K562 (cell line): ENCODE measurements around the gene PFKFB2. TPM values are rescaled to one million over a fixed set of nuclear protein-coding genes. Genes with fewer than 3 reads are reported as not detected.
A peak's percentile ranks its signal among the peaks of the same experiment; 100 is the strongest.

Experiments used
- ESRRB ChIP-seq: fragments of 250-450 bp; sonication (Bioruptor Pico); IDR thresholded peaks from 2 replicates; pipeline ENCODE4 v1.5.0; 2020; ENCODE audit warnings: mild to moderate bottlenecking, moderate library complexity, borderline replicate concordance
- ETV6 ChIP-seq, 3 experiments: fragments of 150-350 bp in 1 of 3; sonication (generic) in 1 of 3; formaldehyde crosslinking in 1 of 3; IDR thresholded peaks; 2 replicates each; pipeline versions ENCODE4 v1.6.1 to v1.8.0; 2014 to 2022; ENCODE audit warnings: borderline replicate concordance in 2 of 3, low read depth in 2 of 3, antibody characterized with exemption in 1 of 3, low read length in 1 of 3, mild to moderate bottlenecking in 1 of 3, missing genetic modification reagents in 1 of 3
- KAT7 ChIP-seq: sonication (generic); formaldehyde crosslinking; IDR thresholded peaks from 2 replicates; pipeline ENCODE4 v1.8.0; 2022; ENCODE audit warnings: missing genetic modification reagents, mild to moderate bottlenecking, borderline replicate concordance
- NFIX ChIP-seq: fragments of 250-450 bp; sonication (Bioruptor Pico); IDR thresholded peaks from 2 replicates; pipeline ENCODE4 v1.4.0; 2020; ENCODE audit warnings: low read depth, mild to moderate bottlenecking, moderate library complexity
- NONO ChIP-seq, 2 experiments: fragments of 200-400 bp in 1 of 2; fragments of 450-650 bp in 1 of 2; formaldehyde crosslinking in 1 of 2; IDR thresholded peaks; 2 replicates each; pipeline ENCODE4 v1.6.1; 2017; ENCODE audit warnings: low read depth in 2 of 2, mild to moderate bottlenecking in 2 of 2, moderate library complexity in 2 of 2, low read length in 1 of 2
- PCBP2 ChIP-seq: fragments of 200-400 bp; formaldehyde crosslinking; IDR thresholded peaks from 2 replicates; pipeline ENCODE4 v1.6.1; 2018; ENCODE audit warnings: low read length, low read depth, mild to moderate bottlenecking, moderate library complexity; ENCODE audit not compliant: poor library complexity, severe bottlenecking
- RFX1 ChIP-seq: fragments of 450-650 bp; IDR thresholded peaks from 2 replicates; pipeline ENCODE4 v1.6.1; 2016; ENCODE audit warnings: mild to moderate bottlenecking, moderate library complexity
- XRCC3 ChIP-seq: fragments of 450-650 bp; IDR thresholded peaks from 2 replicates; pipeline ENCODE4 v1.6.1; 2017; ENCODE audit warnings: mild to moderate bottlenecking, moderate library complexity
- ZNF239 ChIP-seq: fragments of 250-450 bp; sonication (Bioruptor Pico); IDR thresholded peaks from 2 replicates; pipeline ENCODE4 v1.4.0; 2020; ENCODE audit warnings: mild to moderate bottlenecking
- ZNF354B ChIP-seq: fragments of 250-450 bp; sonication (Bioruptor Pico); IDR thresholded peaks from 2 replicates; pipeline ENCODE4 v1.4.0; 2020
- polyA plus RNA-seq, 8 experiments: library from polyadenylated mRNA; depleted of rRNA in 4 of 8; stranded (reverse) in 5 of 8; unstranded in 3 of 8; fragments of >200 nt; fragmentation: Nextera tagmentation in 2 of 8; fragmentation: Illumina TruSeq in 1 of 8; extraction: Ambion mirVana in 2 of 8; extraction: Trizol in 1 of 8; gene quantifications; 2 replicates each; pipeline versions ENCODE4 v1.2.1 to v1.2.3, GENCODE V29; 2011 to 2014; ENCODE audit warnings: inconsistent platforms in 1 of 8, missing spikeins in 1 of 8
- total RNA-seq, 7 experiments: library from RNA; depleted of rRNA in 6 of 7; stranded (reverse); fragments of >200 nt in 6 of 7; fragmentation: Illumina TruSeq in 2 of 7; extraction: Trizol in 2 of 7; gene quantifications; 2 replicates each; pipeline versions ENCODE4 v1.2.1 to v1.2.3, GENCODE V29; 2011 to 2021; ENCODE audit warnings: low replicate concordance in 1 of 7
- TF ChIP-seq, protein P1 (sequence below): fragments of 450-650 bp; IDR thresholded peaks from 2 replicates; pipeline ENCODE4 v1.6.1; 2016; ENCODE audit warnings: low read depth, mild to moderate bottlenecking, moderate library complexity
- TF ChIP-seq, protein P2 (sequence below): fragments of 450-650 bp; IDR thresholded peaks from 2 replicates; pipeline ENCODE4 v1.6.1; 2016; ENCODE audit warnings: mild to moderate bottlenecking, moderate library complexity
- TF ChIP-seq, protein P3 (sequence below): fragments of 250-450 bp; sonication (Bioruptor Pico); IDR thresholded peaks from 2 replicates; pipeline ENCODE4 v1.8.0; 2022; ENCODE audit warnings: inconsistent platforms, mild to moderate bottlenecking, moderate library complexity, borderline replicate concordance

The PFKFB2 gene
- total and polyA plus RNA-seq, 9 of the 15 experiments (the other 6 are each of a cell fraction or from before 2014, with no cell fraction given): 6.9 to 26.0 (median 16.4) TPM

DNA sequence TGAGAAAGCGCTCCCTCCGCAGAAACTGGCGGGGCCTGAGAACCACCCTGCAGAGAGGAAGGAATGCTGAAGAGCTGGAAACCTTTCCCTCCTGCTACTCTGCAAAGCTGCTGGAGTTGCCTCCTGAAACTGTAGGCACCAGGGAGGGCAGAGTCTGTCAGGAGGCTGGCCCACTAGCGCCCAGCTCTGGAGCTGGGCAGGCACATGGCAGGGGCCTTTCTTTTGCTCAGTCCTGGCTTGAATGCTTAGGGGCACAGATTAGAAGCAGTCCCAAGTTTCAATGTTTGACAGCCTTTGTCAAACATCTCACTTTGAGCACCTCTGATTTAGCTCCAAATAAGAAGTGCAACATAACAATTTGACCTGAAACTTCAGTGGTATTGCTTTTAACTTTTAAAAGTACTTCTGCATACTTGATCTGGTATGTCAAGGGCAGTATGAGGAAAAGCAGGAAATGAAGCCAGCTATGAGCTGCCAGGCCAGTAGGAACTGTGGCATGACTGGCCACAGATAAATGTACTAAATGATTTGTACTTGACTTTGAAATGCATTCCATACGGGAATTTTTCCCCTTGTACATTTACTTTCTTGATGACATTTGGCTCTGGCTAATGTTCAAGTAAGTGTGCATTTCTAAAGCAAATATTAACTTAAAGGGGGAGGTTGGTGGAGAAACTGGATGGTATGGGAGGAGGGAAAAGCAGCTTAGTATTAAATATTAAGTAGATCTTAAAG, 27.8 kb upstream of the PFKFB2 start (continued):
- TF ChIP-seq, protein P1, sequence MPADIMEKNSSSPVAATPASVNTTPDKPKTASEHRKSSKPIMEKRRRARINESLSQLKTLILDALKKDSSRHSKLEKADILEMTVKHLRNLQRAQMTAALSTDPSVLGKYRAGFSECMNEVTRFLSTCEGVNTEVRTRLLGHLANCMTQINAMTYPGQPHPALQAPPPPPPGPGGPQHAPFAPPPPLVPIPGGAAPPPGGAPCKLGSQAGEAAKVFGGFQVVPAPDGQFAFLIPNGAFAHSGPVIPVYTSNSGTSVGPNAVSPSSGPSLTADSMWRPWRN: no peak; the same call in 1 of the 2 replicates
- TF ChIP-seq ETV6 (IDR thresholded peaks at IDR 0.05; ENCODE audit: borderline replicate concordance in 1 of 2, low read depth in 2 of 2, low read length in 1 of 2) (no peak), ETV6 (CRISPR knock-in tag; IDR thresholded peaks at IDR 0.05; ENCODE audit: borderline replicate concordance) (no peak), PCBP2 (no peak), RFX1 (no peak), ZNF354B (CRISPR knock-in tag) (no peak), ESRRB (CRISPR knock-in tag) (no peak), NONO (IDR thresholded peaks at IDR 0.05; ENCODE audit: low read depth in 2 of 2, low read length in 1 of 2) (no peak), KAT7 (CRISPR knock-in tag) (no peak), XRCC3 (no peak), NFIX (CRISPR knock-in tag) (peak; percentile 20; the same call in 1 of the 2 replicates), ZNF239 (CRISPR knock-in tag) (peak; percentile 62)
- TF ChIP-seq, protein P2, sequence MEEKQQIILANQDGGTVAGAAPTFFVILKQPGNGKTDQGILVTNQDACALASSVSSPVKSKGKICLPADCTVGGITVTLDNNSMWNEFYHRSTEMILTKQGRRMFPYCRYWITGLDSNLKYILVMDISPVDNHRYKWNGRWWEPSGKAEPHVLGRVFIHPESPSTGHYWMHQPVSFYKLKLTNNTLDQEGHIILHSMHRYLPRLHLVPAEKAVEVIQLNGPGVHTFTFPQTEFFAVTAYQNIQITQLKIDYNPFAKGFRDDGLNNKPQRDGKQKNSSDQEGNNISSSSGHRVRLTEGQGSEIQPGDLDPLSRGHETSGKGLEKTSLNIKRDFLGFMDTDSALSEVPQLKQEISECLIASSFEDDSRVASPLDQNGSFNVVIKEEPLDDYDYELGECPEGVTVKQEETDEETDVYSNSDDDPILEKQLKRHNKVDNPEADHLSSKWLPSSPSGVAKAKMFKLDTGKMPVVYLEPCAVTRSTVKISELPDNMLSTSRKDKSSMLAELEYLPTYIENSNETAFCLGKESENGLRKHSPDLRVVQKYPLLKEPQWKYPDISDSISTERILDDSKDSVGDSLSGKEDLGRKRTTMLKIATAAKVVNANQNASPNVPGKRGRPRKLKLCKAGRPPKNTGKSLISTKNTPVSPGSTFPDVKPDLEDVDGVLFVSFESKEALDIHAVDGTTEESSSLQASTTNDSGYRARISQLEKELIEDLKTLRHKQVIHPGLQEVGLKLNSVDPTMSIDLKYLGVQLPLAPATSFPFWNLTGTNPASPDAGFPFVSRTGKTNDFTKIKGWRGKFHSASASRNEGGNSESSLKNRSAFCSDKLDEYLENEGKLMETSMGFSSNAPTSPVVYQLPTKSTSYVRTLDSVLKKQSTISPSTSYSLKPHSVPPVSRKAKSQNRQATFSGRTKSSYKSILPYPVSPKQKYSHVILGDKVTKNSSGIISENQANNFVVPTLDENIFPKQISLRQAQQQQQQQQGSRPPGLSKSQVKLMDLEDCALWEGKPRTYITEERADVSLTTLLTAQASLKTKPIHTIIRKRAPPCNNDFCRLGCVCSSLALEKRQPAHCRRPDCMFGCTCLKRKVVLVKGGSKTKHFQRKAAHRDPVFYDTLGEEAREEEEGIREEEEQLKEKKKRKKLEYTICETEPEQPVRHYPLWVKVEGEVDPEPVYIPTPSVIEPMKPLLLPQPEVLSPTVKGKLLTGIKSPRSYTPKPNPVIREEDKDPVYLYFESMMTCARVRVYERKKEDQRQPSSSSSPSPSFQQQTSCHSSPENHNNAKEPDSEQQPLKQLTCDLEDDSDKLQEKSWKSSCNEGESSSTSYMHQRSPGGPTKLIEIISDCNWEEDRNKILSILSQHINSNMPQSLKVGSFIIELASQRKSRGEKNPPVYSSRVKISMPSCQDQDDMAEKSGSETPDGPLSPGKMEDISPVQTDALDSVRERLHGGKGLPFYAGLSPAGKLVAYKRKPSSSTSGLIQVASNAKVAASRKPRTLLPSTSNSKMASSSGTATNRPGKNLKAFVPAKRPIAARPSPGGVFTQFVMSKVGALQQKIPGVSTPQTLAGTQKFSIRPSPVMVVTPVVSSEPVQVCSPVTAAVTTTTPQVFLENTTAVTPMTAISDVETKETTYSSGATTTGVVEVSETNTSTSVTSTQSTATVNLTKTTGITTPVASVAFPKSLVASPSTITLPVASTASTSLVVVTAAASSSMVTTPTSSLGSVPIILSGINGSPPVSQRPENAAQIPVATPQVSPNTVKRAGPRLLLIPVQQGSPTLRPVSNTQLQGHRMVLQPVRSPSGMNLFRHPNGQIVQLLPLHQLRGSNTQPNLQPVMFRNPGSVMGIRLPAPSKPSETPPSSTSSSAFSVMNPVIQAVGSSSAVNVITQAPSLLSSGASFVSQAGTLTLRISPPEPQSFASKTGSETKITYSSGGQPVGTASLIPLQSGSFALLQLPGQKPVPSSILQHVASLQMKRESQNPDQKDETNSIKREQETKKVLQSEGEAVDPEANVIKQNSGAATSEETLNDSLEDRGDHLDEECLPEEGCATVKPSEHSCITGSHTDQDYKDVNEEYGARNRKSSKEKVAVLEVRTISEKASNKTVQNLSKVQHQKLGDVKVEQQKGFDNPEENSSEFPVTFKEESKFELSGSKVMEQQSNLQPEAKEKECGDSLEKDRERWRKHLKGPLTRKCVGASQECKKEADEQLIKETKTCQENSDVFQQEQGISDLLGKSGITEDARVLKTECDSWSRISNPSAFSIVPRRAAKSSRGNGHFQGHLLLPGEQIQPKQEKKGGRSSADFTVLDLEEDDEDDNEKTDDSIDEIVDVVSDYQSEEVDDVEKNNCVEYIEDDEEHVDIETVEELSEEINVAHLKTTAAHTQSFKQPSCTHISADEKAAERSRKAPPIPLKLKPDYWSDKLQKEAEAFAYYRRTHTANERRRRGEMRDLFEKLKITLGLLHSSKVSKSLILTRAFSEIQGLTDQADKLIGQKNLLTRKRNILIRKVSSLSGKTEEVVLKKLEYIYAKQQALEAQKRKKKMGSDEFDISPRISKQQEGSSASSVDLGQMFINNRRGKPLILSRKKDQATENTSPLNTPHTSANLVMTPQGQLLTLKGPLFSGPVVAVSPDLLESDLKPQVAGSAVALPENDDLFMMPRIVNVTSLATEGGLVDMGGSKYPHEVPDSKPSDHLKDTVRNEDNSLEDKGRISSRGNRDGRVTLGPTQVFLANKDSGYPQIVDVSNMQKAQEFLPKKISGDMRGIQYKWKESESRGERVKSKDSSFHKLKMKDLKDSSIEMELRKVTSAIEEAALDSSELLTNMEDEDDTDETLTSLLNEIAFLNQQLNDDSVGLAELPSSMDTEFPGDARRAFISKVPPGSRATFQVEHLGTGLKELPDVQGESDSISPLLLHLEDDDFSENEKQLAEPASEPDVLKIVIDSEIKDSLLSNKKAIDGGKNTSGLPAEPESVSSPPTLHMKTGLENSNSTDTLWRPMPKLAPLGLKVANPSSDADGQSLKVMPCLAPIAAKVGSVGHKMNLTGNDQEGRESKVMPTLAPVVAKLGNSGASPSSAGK: peak; percentile 83
- TF ChIP-seq, protein P3, sequence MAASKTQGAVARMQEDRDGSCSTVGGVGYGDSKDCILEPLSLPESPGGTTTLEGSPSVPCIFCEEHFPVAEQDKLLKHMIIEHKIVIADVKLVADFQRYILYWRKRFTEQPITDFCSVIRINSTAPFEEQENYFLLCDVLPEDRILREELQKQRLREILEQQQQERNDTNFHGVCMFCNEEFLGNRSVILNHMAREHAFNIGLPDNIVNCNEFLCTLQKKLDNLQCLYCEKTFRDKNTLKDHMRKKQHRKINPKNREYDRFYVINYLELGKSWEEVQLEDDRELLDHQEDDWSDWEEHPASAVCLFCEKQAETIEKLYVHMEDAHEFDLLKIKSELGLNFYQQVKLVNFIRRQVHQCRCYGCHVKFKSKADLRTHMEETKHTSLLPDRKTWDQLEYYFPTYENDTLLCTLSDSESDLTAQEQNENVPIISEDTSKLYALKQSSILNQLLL: no peak
